CD4-positive, alpha-beta memory T cell (primary cell): ENCODE results near the gene DNAJB6. TPM values are rescaled to one million over a fixed set of nuclear protein-coding genes. Genes with fewer than 3 reads are reported as not detected.

Experiments
- CTCF ChIA-PET: fragments of 350-600 bp; sonication (Branson Sonifier 250); formaldehyde crosslinking; loops from one replicate; lab custom pipeline; 2021; ENCODE audit warnings: inconsistent platforms; ENCODE audit not compliant: partially characterized antibody; lab: Charles Lee
- POLR2A ChIA-PET: fragments of 350-600 bp; sonication (Branson Sonifier 250); formaldehyde crosslinking; loops from one replicate; lab custom pipeline; 2021; ENCODE audit not compliant: partially characterized antibody; lab: Charles Lee
- DNase-seq, 5 donors: peaks; one replicate each; pipeline versions ENCODE4 v3.0.0 to v3.0.0-alpha.2; 2020 to 2022; ENCODE audit warnings: mixed read lengths in 1 of 5
- H3K27ac ChIP-seq: one replicate; pipeline ENCODE4 v1.7.0; 2013; ENCODE audit warnings: low read depth, low read length
- H3K27me3 ChIP-seq: 2 replicates; pipeline ENCODE4 v1.7.0; 2013; ENCODE audit warnings: mild to moderate bottlenecking, low read length, moderate library complexity; ENCODE audit not compliant: insufficient read depth
- H3K36me3 ChIP-seq: 2 replicates; pipeline ENCODE4 v1.7.0; 2013; ENCODE audit warnings: mild to moderate bottlenecking, low read length, moderate library complexity; ENCODE audit not compliant: insufficient read depth
- H3K4me1 ChIP-seq: 2 replicates; pipeline ENCODE4 v1.7.0; 2013; ENCODE audit warnings: mild to moderate bottlenecking, low read length, moderate library complexity; ENCODE audit not compliant: insufficient read depth
- H3K4me3 ChIP-seq, 2 donors: one replicate each; pipeline ENCODE4 v1.7.0; 2013; ENCODE audit warnings: low read length in 2 of 2, mild to moderate bottlenecking in 1 of 2
- H3K9me3 ChIP-seq, 2 donors: one replicate each; pipeline ENCODE4 v1.7.0; 2013; ENCODE audit warnings: low read length in 2 of 2, control low read depth in 1 of 2; ENCODE audit not compliant: control insufficient read depth in 1 of 2
- H3K27ac Mint-ChIP-seq, 7 donors: one replicate each; pipeline ENCODE4 v1.8.0; 2020 to 2021; ENCODE audit warnings: mixed read lengths in 7 of 7, mild to moderate bottlenecking in 6 of 7, inconsistent platforms in 3 of 7, moderate library complexity in 3 of 7
- H3K27me3 Mint-ChIP-seq, 2 donors: one replicate each; pipeline ENCODE4 v1.8.0; 2020 to 2021; ENCODE audit warnings: mixed read lengths in 2 of 2
- H3K36me3 Mint-ChIP-seq, 2 donors: one replicate each; pipeline ENCODE4 v1.8.0; 2020 to 2021; ENCODE audit warnings: mixed read lengths in 2 of 2, inconsistent platforms in 1 of 2, mild to moderate bottlenecking in 1 of 2
- H3K4me1 Mint-ChIP-seq, 4 donors: one replicate each; pipeline ENCODE4 v1.8.0; 2020 to 2021; ENCODE audit warnings: mixed read lengths in 4 of 4, mild to moderate bottlenecking in 1 of 4
- H3K4me3 Mint-ChIP-seq, 8 donors: one replicate each; pipeline ENCODE4 v1.8.0; 2020 to 2021; ENCODE audit warnings: mixed read lengths in 8 of 8, mild to moderate bottlenecking in 7 of 8, moderate library complexity in 6 of 8, inconsistent platforms in 3 of 8
- H3K9me3 Mint-ChIP-seq, 8 donors: one replicate each; pipeline ENCODE4 v1.8.0; 2020 to 2021; ENCODE audit warnings: mixed read lengths in 8 of 8, mild to moderate bottlenecking in 5 of 8, inconsistent platforms in 3 of 8, moderate library complexity in 1 of 8
- intact Hi-C: fragments of 100-400 bp; cut with micrococcal nuclease; formaldehyde crosslinking; loops from one replicate; pipeline ENCODE4 v1.15.1; 2023
- polyA plus RNA-seq, 2 donors: library from polyadenylated mRNA; unstranded; fragments of 300-500 nt; fragmentation: Illumina TruSeq; gene quantifications; one replicate each; pipeline ENCODE4 v1.2.3, GENCODE V29; 2021
- total RNA-seq, 2 experiments: library from RNA; stranded (reverse); gene quantifications; one replicate each; pipeline ENCODE4 v1.2.3, GENCODE V29; 2021

The DNAJB6 gene
- total and polyA plus RNA-seq, 4 experiments from 2014 or later, result 85.6 to 169 (median 103) TPM

DNA sequence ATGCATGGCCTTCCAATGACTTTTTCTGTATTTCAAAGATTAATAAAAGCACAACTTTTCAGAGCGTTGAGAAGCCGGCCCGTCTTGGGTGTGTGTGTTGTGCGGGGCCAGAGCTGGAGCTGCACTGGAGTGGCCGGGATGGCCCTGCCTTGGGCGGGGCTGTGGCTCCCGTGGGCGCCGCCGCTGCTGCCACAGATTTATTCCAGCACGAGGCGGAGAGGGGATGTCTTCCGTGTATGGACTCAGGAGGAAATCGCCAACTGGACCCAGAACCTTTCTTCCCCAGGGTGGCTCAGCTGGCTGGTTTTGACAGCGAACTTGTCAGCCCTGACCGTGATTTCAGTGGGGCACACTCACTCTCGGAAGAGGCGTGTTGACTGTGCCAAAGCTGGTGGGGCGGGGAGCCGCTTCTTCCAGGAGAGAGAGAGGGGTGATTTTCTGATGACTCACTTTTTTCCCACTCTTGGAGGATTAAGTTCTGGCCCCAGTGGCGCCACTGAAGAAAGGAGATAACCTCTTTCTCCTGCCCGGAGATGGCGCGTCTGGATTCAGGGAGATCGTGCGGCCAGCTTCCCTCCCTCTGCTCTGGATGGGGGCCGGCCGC, 72.4 kb downstream of the DNAJB6 start:
- intact Hi-C loops, result no loop called here
- H3K4me3 Mint-ChIP-seq, result no peak overlapping the region
- no peaks in the 10 kb centered on the region for H3K27me3 Mint-ChIP-seq
- no peaks in the 10 kb centered on the region for H3K27me3 ChIP-seq
- peaks cover 7 to 13% of the 10 kb centered on the region in 2 donors for H3K36me3 Mint-ChIP-seq
- H3K4me1 Mint-ChIP-seq, result peaks cover 11 to 32% (median 16%) of the 10 kb centered on the region in 4 donors
- H3K9me3 ChIP-seq, result no peaks in the 10 kb centered on the region
- H3K27ac ChIP-seq, result no peak overlapping the region
- POLR2A ChIA-PET, result no interaction called here
- H3K4me3 ChIP-seq, result no peak overlapping the region
- CTCF ChIA-PET, result no interaction called here
- H3K4me1 ChIP-seq, result peaks cover 31% of the 10 kb centered on the region
- no peak for DNase-seq
- H3K27ac Mint-ChIP-seq, result no peak overlapping the region
- H3K36me3 ChIP-seq, result peaks cover 5% of the 10 kb centered on the region
- no peaks in the 10 kb centered on the region for H3K9me3 Mint-ChIP-seq

DNA sequence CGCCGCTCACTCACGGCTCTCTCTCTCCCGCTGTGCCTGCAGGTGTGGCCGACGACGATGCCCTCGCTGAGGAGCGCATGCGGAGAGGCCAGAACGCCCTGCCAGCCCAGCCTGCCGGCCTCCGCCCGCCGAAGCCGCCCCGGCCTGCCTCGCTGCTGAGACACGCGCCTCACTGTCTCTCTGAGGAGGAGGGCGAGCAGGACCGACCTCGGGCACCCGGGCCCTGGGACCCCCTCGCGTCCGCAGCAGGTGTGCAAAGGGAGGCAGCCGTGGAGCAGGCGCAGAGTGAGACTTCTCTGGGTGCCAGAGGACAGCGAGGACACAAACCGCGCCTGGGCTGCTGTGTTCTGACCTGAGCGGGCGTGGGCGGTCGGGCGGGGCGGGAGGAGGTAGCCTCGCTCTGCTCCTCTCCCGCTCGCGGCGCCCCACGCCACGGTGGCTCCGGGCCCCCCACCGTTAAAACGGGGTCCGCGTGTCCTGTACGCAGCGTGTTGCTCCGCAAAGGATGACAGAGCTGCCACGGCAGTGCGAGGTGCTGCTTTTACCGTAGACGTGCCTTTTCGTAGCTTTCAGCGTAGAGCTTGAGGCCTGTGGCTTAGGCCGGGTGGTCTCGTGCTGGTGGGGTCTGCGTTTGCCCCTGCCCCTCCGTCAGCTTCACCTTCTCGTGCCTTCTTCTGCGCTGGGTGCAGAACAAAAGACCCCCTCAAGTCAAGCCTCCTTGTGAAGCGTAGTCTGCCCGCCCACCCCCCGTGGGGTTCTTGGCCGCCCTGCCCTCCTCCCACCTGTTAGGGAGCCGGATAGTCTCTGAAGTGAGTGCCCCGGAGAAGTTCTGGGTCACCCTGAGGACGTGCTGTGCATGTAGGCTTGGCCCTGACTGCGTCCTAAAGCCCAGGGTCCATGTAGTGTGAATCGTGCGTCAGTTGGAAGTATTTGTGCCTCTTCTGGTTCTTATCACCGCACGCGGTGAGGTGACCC, 73.2 kb downstream of the DNAJB6 start:
- peaks cover 5% of the 10 kb centered on the region for H3K36me3 ChIP-seq

DNA sequence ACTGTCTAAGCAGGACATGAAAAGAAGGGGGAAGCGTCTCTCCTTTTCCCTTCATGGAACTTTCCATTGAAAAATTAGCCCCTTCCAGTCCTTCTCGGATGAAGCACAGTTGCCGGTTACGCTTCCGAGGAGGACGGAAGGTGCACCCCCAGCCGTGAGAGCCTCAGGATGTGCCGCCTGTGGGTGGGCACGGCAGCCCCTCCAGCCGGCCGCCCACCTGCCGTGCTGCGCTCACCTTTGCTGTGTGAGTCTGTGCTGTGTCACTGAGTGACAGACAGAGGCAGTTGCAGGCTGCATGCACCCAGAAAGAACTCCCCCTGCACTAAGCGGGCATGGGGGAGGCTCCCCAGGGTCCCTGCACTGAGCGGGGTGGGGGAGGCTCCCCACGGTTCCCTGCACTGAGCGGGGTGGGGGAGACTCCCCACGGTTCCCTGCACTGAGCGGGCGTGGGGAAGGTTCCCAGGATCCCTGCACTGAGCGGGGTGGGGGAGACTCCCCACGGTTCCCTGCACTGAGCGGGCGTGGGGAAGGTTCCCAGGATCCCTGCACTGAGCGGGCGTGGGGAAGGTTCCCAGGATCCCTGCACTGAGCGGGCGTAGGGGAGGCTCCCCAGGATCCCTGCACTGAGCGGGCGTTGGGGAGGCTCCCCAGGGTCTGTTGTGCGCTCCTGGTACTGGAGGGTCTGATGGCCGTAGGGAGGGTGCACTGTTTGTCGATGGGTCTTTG, 74.2 kb downstream of the DNAJB6 start:
- H3K27me3 ChIP-seq, result no peaks in the 10 kb centered on the region
- H3K27ac Mint-ChIP-seq, result peak overlapping the region; percentile 81 to 98 (median 94)
- H3K36me3 ChIP-seq, result peaks cover 5% of the 10 kb centered on the region
- no peaks in the 10 kb centered on the region for H3K9me3 Mint-ChIP-seq
- POLR2A ChIA-PET, result interaction anchor here (1.1 kb wide), 1 partner anchor 11 kb away, joined by 4 read pairs; no protein-coding TSS in a partner anchor
- no peaks in the 10 kb centered on the region for H3K27me3 Mint-ChIP-seq
- H3K36me3 Mint-ChIP-seq, result peaks cover 15 to 22% of the 10 kb centered on the region in 2 donors
- peak overlapping the region in 2 of 8 donors; percentile 72 to 82 for H3K4me3 Mint-ChIP-seq
- no peak for DNase-seq
- H3K9me3 ChIP-seq, result no peaks in the 10 kb centered on the region
- CTCF ChIA-PET, result no interaction called here
- H3K27ac ChIP-seq, result peak overlapping the region; percentile 42
- peaks cover 8 to 26% (median 10%) of the 10 kb centered on the region in 4 donors for H3K4me1 Mint-ChIP-seq
- intact Hi-C loops, result no loop called here
- H3K4me3 ChIP-seq, result no peak overlapping the region
- H3K4me1 ChIP-seq, result peaks cover 20% of the 10 kb centered on the region

More for the DNA sequence above, 73.2 kb downstream of the DNAJB6 start:
- peaks cover 26% of the 10 kb centered on the region for H3K4me1 ChIP-seq
- no peak overlapping the region for H3K4me3 ChIP-seq
- ChIA-PET CTCF (no interaction called here), POLR2A (no interaction called here)
- Mint-ChIP-seq H3K4me3 (no peak overlapping the region), H3K36me3 (peaks cover 10 to 14% of the 10 kb centered on the region in 2 donors), H3K27me3 (no peaks in the 10 kb centered on the region), H3K4me1 (peaks cover 8 to 30% (median 12%) of the 10 kb centered on the region in 4 donors), H3K9me3 (no peaks in the 10 kb centered on the region), H3K27ac (peak overlapping the region in 4 of 7 donors; percentile 40 to 58 (median 52))
- H3K27ac ChIP-seq, result no peak overlapping the region
- intact Hi-C loops, result no loop called here
- H3K9me3 ChIP-seq, result no peaks in the 10 kb centered on the region
- no peak for DNase-seq
- H3K27me3 ChIP-seq, result no peaks in the 10 kb centered on the region

DNA sequence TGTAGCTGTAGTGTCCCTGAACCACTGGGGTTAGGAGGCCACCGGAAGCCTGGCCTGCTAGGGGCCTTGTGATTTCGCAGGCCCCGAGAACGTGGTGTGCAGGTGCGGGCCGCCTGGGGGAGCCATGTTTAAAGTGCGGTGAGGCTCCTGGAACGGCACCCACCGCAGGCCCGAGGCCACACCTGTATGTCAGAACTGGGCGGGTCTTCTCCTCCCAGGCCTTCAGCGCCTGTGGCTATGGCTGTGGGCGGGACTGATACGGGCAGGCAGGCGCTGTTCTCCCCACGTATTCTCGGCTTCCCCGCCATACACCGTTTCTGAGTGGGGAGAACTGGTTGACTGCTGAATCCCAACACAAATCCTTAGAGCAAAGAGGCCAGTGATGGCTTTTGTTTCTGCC, 74.8 kb downstream of the DNAJB6 start:
- peak overlapping the region; percentile 54 to 82 (median 70) for H3K4me3 Mint-ChIP-seq
- POLR2A ChIA-PET, result interaction anchor here (1.1 kb wide), 1 partner anchor 12 kb away, joined by 4 read pairs; no protein-coding TSS in a partner anchor
- H3K9me3 Mint-ChIP-seq, result no peaks in the 10 kb centered on the region
- Histone ChIP-seq H3K4me1 (peaks cover 20% of the 10 kb centered on the region), H3K36me3 (peaks cover 9% of the 10 kb centered on the region), H3K4me3 (no peak overlapping the region), H3K27me3 (no peaks in the 10 kb centered on the region), H3K27ac (peak overlapping the region; percentile 42), H3K9me3 (no peaks in the 10 kb centered on the region)
- intact Hi-C loops, result no loop called here
- no peaks in the 10 kb centered on the region for H3K27me3 Mint-ChIP-seq
- CTCF ChIA-PET, result no interaction called here
- peaks cover 8 to 26% (median 10%) of the 10 kb centered on the region in 4 donors for H3K4me1 Mint-ChIP-seq
- peak; percentile 68 to 84 (median 77) for DNase-seq
- peak overlapping the region; percentile 81 to 98 (median 94) for H3K27ac Mint-ChIP-seq
- peaks cover 20 to 28% of the 10 kb centered on the region in 2 donors for H3K36me3 Mint-ChIP-seq

DNA sequence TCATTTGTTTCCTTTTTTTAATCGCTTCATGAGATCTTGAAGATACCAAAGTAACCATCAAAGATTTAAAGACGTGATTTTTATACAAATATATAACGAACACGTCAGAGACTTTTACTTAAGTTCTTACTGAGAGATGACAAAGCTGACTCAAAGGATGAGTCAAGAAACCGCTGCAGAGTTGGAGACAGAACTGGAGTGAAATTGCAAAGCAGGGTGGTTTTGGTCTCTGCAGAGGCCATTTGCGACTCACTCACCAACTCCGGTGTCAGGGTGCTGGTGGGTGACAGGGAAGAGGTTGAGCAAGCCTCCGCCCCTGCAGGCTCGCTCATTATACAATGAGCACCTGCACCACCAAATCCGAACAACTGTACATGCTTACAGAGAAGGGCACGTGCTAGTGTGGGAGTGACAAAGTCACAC, 75.2 kb downstream of the DNAJB6 start:
- H3K4me1 Mint-ChIP-seq, result peaks cover 8 to 26% (median 10%) of the 10 kb centered on the region in 4 donors
- H3K27me3 Mint-ChIP-seq, result no peaks in the 10 kb centered on the region
- H3K36me3 ChIP-seq, result peaks cover 14% of the 10 kb centered on the region
- no peaks in the 10 kb centered on the region for H3K27me3 ChIP-seq
- no peak overlapping the region for H3K4me3 ChIP-seq
- ChIA-PET CTCF (interaction anchor here (1.6 kb wide), 1 partner anchor 25 kb away, joined by 3 read pairs; no protein-coding TSS in a partner anchor), POLR2A (interaction anchor here (1.1 kb wide), 1 partner anchor 12 kb away, joined by 4 read pairs; no protein-coding TSS in a partner anchor)
- peaks cover 20% of the 10 kb centered on the region for H3K4me1 ChIP-seq
- peak in 1 of 5 donors; percentile 77 for DNase-seq
- intact Hi-C loops, result no loop called here
- H3K27ac Mint-ChIP-seq, result peak overlapping the region; percentile 81 to 98 (median 94)
- H3K36me3 Mint-ChIP-seq, result peaks cover 25 to 32% of the 10 kb centered on the region in 2 donors
- no peaks in the 10 kb centered on the region for H3K9me3 ChIP-seq
- H3K9me3 Mint-ChIP-seq, result peaks cover 0 to 2% (median 0%) of the 10 kb centered on the region in 8 donors
- peak overlapping the region; percentile 54 to 82 (median 70) for H3K4me3 Mint-ChIP-seq
- H3K27ac ChIP-seq, result peak overlapping the region; percentile 42

DNA sequence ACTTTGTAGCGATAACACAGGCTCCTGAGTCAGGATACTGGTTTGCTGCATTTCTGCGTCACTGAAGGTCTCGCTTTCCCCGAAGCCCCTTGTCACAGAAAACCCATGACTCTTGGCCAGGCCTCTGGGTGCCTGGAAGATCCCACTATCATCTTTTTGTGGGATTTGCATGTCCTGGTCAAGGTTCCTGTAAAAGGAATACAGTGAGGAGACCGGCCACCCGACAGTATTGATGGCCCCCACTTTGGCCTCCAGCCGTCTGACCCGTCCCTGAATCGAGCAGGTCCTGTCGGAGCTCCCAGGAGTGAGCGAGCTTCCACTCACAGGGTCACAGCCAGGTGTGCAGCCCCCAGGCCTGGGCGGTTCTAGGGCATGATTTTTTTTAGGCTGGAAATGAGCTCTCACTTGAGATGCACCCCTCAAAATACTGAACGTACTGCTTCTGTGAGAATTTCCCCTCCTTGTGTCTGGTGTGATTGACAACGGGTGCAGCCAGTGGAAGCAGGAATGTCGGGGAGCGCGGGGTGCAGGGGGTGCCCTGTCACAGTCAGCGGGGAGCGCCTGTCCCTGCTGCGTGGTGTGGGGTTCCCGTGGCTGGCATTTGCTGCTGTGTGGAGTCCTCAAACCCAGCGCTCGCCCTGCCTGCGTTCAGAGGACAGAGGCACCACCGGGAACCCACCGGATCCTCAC, 75.8 kb downstream of the DNAJB6 start:
- POLR2A ChIA-PET, result no interaction called here
- peaks cover 20% of the 10 kb centered on the region for H3K4me1 ChIP-seq
- H3K27ac ChIP-seq, result no peak overlapping the region
- no peaks in the 10 kb centered on the region for H3K9me3 ChIP-seq
- peaks cover 28 to 38% of the 10 kb centered on the region in 2 donors for H3K36me3 Mint-ChIP-seq
- H3K4me3 ChIP-seq, result no peak overlapping the region
- peak overlapping the region in 2 of 8 donors; percentile 54 to 59 for H3K4me3 Mint-ChIP-seq
- H3K27me3 Mint-ChIP-seq, result no peaks in the 10 kb centered on the region
- CTCF ChIA-PET, result interaction anchor here (1.6 kb wide), 1 partner anchor 26 kb away, joined by 3 read pairs; no protein-coding TSS in a partner anchor
- H3K36me3 ChIP-seq, result peaks cover 14% of the 10 kb centered on the region
- H3K4me1 Mint-ChIP-seq, result peaks cover 8 to 26% (median 10%) of the 10 kb centered on the region in 4 donors
- H3K9me3 Mint-ChIP-seq, result peaks cover 0 to 2% (median 0%) of the 10 kb centered on the region in 8 donors
- no peaks in the 10 kb centered on the region for H3K27me3 ChIP-seq
- peak in 1 of 5 donors; percentile 10 for DNase-seq
- peak overlapping the region in 3 of 7 donors; percentile 81 to 96 (median 89) for H3K27ac Mint-ChIP-seq
- intact Hi-C loops, result no loop called here
